BLaER1 treated with 17β-estradiol and CSF1 and Interleukin-3, amounts not matched to agents 10 nM and 100 nM (cell line): ENCODE data around the gene SAMD9L.
A peak's percentile ranks its signal among the peaks of the same experiment; 100 is the strongest.

ENCODE experiments used
- H3K27ac ChIP-seq, 11 experiments: shearing (Covaris generic); formaldehyde crosslinking; 2 replicates each; pipeline ENCODE4 v1.8.1; 2022
- H3K27me3 ChIP-seq, 11 experiments: shearing (Covaris generic); formaldehyde crosslinking; 2 replicates each; pipeline ENCODE4 v1.8.1; 2022
- H3K36me3 ChIP-seq, 11 experiments: shearing (Covaris generic); formaldehyde crosslinking; 2 replicates each; pipeline ENCODE4 v1.8.1; 2022
- H3K4me1 ChIP-seq, 10 experiments: shearing (Covaris generic); formaldehyde crosslinking; 2 replicates each; pipeline ENCODE4 v1.8.1; 2022
- H3K4me2 ChIP-seq, 11 experiments: shearing (Covaris generic); formaldehyde crosslinking; 2 replicates each; pipeline ENCODE4 v1.8.1; 2022
- H3K4me3 ChIP-seq, 10 experiments: shearing (Covaris generic); formaldehyde crosslinking; 2 replicates each; pipeline ENCODE4 v1.8.1; 2022
- H3K9ac ChIP-seq, 11 experiments: shearing (Covaris generic); formaldehyde crosslinking; 2 replicates each; pipeline ENCODE4 v1.8.1; 2022
- H3K9me3 ChIP-seq, 11 experiments: shearing (Covaris generic); formaldehyde crosslinking; replicated peaks in 1 of 11; 2 replicates each; pipeline ENCODE4 v1.8.1; 2022
- H4K20me1 ChIP-seq, 11 experiments: shearing (Covaris generic); formaldehyde crosslinking; 2 replicates each; pipeline ENCODE4 v1.8.1; 2022
- Cebpa-rat ChIP-seq, 11 experiments: shearing (Covaris generic); IDR thresholded peaks; 2 replicates each; pipeline ENCODE4 v1.8.1; 2022

The SAMD9L gene

DNA sequence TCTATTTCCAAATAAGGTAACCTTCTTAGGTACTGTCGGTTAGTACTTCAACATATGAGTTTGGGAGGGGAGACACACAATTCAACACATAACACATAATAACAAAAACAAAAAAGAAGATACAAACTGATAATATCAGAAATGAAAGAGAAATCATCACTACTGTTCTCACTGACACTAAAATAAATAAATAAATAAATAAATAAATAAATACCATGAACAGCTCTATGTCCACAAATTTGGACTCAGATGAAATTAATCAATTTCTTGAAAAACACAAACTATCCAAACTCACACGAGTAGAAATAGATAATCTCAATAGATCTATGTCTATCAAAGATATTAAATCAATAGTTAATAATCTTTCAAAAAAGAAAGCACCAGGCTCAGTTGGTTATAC, 24.5 kb upstream of the SAMD9L start:
- no peak overlapping the region for H3K9ac ChIP-seq
- no peak overlapping the region for H3K27ac ChIP-seq
- no peaks in the 10 kb centered on the region for H3K27me3 ChIP-seq
- no peak overlapping the region for H3K4me2 ChIP-seq
- TF ChIP-seq Cebpa-rat (IDR thresholded peaks at IDR 0.05) = no peak
- H3K4me3 ChIP-seq = no peak overlapping the region
- H4K20me1 ChIP-seq = no peaks in the 10 kb centered on the region
- no peaks in the 10 kb centered on the region for H3K4me1 ChIP-seq
- H3K9me3 ChIP-seq = peaks cover 24 to 48% (median 31%) of the 10 kb centered on the region in 11 experiments
- no peaks in the 10 kb centered on the region for H3K36me3 ChIP-seq

DNA sequence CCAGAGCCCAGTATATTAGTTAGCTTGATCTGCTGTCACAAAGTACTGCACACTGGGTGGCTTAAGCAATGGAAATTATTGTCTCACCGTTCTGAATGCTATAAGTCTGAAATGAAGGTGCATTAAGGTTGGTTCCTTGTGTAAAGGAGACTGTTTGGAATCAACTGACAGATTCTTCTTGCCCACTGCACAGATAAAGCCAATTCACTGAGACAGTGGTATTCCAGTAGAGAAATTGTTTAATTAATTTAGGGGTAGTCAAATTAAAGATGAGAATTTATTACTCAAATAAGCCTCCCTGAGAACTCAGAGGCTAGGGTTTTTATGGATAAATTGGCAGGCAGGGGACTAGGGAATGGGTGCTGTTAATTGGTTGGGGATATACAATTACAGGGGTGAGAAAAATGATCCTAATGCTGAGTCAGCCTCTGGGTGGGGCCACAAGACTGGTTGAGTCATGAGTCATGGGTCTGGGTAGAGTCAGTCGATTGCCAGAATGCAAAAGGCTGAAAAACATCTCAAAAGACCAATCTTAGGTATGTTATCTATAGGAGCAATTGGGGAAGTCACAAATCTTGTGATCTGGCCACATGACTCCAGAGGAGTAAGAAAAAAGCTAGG, 23.5 kb upstream of the SAMD9L start:
- H3K9me3 ChIP-seq = peaks cover 24 to 48% (median 31%) of the 10 kb centered on the region in 11 experiments
- TF ChIP-seq Cebpa-rat (IDR thresholded peaks at IDR 0.05) = no peak
- no peaks in the 10 kb centered on the region for H3K4me1 ChIP-seq
- no peaks in the 10 kb centered on the region for H4K20me1 ChIP-seq
- H3K36me3 ChIP-seq = no peaks in the 10 kb centered on the region
- no peak overlapping the region for H3K27ac ChIP-seq
- no peaks in the 10 kb centered on the region for H3K27me3 ChIP-seq
- H3K4me2 ChIP-seq = no peak overlapping the region
- no peak overlapping the region for H3K4me3 ChIP-seq
- no peak overlapping the region for H3K9ac ChIP-seq

DNA sequence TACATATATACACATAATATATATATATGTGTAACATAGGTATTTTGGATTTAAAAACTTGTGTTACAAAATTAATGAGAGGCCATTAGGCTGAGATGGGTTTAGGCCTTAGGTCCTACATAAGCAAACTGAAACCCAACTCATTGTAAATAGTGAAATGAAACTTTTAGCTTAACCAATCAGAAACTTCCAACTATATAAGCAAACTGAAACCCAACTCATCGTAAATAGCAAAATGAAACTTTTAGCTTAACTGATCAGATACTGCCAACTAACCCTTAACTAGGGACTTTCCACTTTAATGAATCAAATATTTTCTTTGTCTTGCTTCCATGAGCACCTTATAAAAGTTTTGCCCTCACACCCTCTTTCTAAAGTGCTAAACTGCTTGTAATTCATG, 17.3 kb upstream of the SAMD9L start:
- Histone ChIP-seq H3K4me1 (no peaks in the 10 kb centered on the region), H4K20me1 (no peaks in the 10 kb centered on the region), H3K9ac (no peak overlapping the region), H3K4me3 (no peak overlapping the region), H3K9me3 (peaks cover 17 to 32% (median 28%) of the 10 kb centered on the region in 11 experiments), H3K36me3 (no peaks in the 10 kb centered on the region; a peak in 1 of 22 replicates), H3K27ac (no peak overlapping the region), H3K27me3 (no peaks in the 10 kb centered on the region), H3K4me2 (no peak overlapping the region)
- no peak for TF ChIP-seq Cebpa-rat (IDR thresholded peaks at IDR 0.05)

DNA sequence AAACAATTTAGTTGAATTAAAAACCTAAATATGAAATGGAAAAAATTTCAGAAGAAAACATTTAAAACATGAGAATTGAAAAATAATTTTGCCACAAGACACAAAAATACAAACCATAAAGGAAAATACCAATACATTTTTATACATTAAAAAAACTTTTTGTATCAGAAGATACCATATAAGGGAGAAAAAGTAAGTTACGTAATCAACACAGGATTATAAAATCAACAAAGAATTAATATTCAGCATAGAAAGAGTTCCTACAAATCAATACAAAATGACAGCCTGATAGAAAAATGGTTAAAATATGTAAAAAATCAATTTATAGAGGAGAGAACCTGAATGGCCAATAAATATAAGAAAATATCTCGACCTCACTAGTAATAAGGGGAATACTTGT, 16.6 kb upstream of the SAMD9L start:
- H3K9me3 ChIP-seq = peaks cover 14 to 28% (median 22%) of the 10 kb centered on the region in 11 experiments
- H3K27ac ChIP-seq = no peak overlapping the region
- no peak for TF ChIP-seq Cebpa-rat (IDR thresholded peaks at IDR 0.05)
- no peak overlapping the region for H3K4me3 ChIP-seq
- H3K9ac ChIP-seq = no peak overlapping the region
- H3K4me2 ChIP-seq = no peak overlapping the region
- H3K36me3 ChIP-seq = no peaks in the 10 kb centered on the region; a peak in 1 of 22 replicates
- H3K27me3 ChIP-seq = no peaks in the 10 kb centered on the region
- no peaks in the 10 kb centered on the region for H3K4me1 ChIP-seq
- H4K20me1 ChIP-seq = no peaks in the 10 kb centered on the region

DNA sequence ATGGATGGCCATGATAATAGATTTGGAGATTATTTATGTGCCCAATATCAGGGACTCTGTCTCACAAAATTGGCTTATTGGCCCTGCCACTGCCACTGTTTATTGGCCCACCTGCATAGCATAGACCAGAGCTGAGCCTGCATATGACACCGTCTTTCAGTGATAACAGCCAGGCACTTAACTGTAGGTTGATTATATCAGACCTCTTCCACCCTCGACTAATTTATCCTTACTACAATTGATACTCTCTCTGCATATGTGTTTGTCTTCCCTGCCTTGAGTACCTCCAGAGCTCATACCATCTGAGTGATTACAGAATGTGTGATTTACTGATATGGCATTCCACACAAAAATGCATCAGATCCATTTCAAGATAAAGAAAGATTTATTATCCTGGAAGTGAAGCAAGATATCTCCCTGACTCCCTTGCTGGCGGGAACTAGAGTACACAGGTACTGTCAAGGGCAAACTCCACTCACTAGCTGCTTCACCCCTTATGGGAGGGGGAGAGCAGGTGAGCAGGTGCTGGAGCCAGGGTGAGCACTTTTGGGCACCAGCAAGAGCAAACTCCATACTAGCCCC, 13.1 kb upstream of the SAMD9L start:
- no peaks in the 10 kb centered on the region for H3K27me3 ChIP-seq
- H3K4me1 ChIP-seq = no peaks in the 10 kb centered on the region
- no peaks in the 10 kb centered on the region; a peak in 1 of 22 replicates for H3K36me3 ChIP-seq
- no peak overlapping the region for H3K4me2 ChIP-seq
- H3K9ac ChIP-seq = no peak overlapping the region
- peaks cover 14 to 24% (median 18%) of the 10 kb centered on the region in 11 experiments for H3K9me3 ChIP-seq
- no peak overlapping the region for H3K4me3 ChIP-seq
- H4K20me1 ChIP-seq = no peaks in the 10 kb centered on the region
- no peak for TF ChIP-seq Cebpa-rat (IDR thresholded peaks at IDR 0.05)
- H3K27ac ChIP-seq = no peak overlapping the region

DNA sequence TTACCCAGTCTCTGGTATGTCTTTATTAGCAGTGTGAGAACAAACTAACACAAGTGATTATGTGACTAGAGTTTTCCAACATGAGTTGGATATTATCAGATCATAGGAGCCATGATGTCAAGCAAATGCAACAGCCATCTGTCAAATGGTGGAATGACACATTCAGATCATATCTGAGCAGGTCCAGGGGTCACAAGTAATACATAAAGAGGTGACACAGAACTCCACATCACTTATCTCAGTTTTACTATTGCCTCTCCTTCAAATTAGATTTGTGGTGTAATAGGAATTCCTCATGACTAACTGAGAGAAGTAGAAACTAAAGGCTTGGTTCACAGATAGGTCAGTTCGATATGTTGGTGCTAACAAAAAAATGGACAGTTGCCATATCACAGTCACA, 12.2 kb upstream of the SAMD9L start:
- Histone ChIP-seq H3K27ac (no peak overlapping the region), H3K9me3 (peaks cover 14 to 24% (median 18%) of the 10 kb centered on the region in 11 experiments), H3K4me2 (no peak overlapping the region), H3K27me3 (no peaks in the 10 kb centered on the region), H3K36me3 (no peaks in the 10 kb centered on the region; a peak in 1 of 22 replicates), H3K4me1 (no peaks in the 10 kb centered on the region), H4K20me1 (no peaks in the 10 kb centered on the region), H3K9ac (no peak overlapping the region), H3K4me3 (no peak overlapping the region)
- TF ChIP-seq Cebpa-rat (IDR thresholded peaks at IDR 0.05) = no peak

DNA sequence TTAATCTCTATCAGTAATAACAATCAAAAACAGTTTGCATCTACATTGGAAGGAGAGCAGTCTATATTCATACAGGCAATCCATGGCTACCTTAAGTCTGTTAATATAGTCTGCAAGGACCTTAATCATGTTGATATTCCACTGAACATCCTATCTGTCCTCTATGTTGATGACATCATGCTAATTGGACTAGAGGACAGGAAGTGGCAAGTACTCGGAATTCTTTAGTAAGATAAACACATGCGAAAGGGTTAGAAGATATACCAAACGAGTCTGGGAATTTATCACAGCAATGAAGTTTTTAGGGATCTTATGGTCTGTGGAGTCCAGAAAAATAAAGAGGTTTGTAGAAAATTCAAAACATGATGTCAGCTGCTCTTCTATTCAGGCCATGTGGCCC, 11.3 kb upstream of the SAMD9L start:
- Histone ChIP-seq H3K36me3 (no peaks in the 10 kb centered on the region; a peak in 1 of 22 replicates), H3K27ac (no peak overlapping the region), H3K9me3 (peaks cover 14 to 24% (median 18%) of the 10 kb centered on the region in 11 experiments), H3K4me2 (no peak overlapping the region), H3K27me3 (no peaks in the 10 kb centered on the region), H4K20me1 (no peaks in the 10 kb centered on the region), H3K4me3 (no peak overlapping the region), H3K9ac (no peak overlapping the region), H3K4me1 (no peaks in the 10 kb centered on the region)
- no peak for TF ChIP-seq Cebpa-rat (IDR thresholded peaks at IDR 0.05)

DNA sequence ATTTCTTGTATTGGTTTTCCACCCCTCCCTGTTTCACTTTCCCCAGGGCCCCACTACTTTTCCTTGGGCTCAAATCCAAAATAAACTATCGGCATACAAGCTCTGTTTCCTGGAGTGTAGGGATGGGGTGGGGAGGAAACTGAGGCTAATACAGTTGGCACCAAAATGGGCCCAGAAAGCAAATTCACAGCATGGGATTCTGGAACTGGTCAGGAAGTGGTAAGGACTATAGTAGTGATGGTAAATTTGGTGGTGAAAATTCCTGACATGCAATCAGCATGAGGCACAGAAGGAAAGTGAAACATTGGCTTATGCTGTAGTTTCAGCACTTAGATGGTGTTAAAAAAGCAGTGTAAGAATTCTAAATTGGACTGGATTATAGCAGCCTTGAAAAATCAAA, 8.7 kb upstream of the SAMD9L start:
- peaks cover 0 to under 1% (median 0%) of the 10 kb centered on the region in 10 experiments; a peak in 1 of 20 replicates for H3K4me1 ChIP-seq
- H3K27ac ChIP-seq = no peak overlapping the region
- H3K27me3 ChIP-seq = no peaks in the 10 kb centered on the region
- TF ChIP-seq Cebpa-rat (IDR thresholded peaks at IDR 0.05) = no peak
- H3K9me3 ChIP-seq = peaks cover 6 to 16% (median 10%) of the 10 kb centered on the region in 11 experiments
- no peak overlapping the region for H3K4me3 ChIP-seq
- H3K9ac ChIP-seq = no peak overlapping the region
- no peaks in the 10 kb centered on the region for H4K20me1 ChIP-seq
- H3K36me3 ChIP-seq = no peaks in the 10 kb centered on the region; a peak in 1 of 22 replicates
- H3K4me2 ChIP-seq = no peak overlapping the region

DNA sequence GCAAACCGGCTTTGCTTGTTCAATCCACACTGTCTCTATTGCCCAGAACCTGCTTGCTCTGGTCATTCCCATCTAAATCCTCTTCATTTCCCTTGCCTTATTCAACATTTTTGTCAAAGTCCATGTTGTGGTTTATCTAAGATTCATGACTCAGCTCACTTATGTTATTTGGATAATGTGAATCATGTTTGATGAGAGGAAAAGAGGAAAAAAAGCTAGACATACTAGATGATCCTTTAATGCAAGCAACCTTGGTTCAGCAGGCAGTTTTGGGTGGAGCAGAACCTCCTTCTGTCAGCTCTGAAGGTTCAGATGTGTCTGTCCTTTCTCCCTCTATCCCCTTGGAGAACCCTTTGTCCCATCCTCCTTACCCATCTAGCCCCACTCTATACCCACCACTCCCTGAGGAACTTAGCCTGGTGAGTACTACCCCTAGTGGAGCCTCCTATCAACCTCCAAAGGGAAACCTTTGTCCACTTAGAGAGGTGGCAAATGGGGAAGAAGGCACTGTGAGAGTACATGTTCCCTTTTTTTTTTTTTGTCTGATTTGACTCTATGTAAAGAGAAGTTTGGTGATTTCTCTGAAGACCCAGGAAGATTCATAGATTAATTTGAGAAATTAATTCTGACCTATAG, 2.1 kb upstream of the SAMD9L start:
- H3K9ac ChIP-seq = no peak overlapping the region
- no peaks in the 10 kb centered on the region for H4K20me1 ChIP-seq
- H3K4me3 ChIP-seq = no peak overlapping the region
- H3K4me1 ChIP-seq = peaks cover 24 to 55% (median 35%) of the 10 kb centered on the region in 10 experiments
- peak overlapping the region in 1 of 11 experiments; percentile 26; a peak in 1 of 22 replicates for H3K27ac ChIP-seq
- no peak for TF ChIP-seq Cebpa-rat (IDR thresholded peaks at IDR 0.05)
- peak overlapping the region in 4 of 11 experiments; percentile 15 to 79 (median 56); a peak in 7 of 22 replicates for H3K4me2 ChIP-seq
- H3K9me3 ChIP-seq = no peaks in the 10 kb centered on the region
- no peaks in the 10 kb centered on the region for H3K27me3 ChIP-seq
- H3K36me3 ChIP-seq = no peaks in the 10 kb centered on the region
